Measurements from ENCODE around the gene DYNLT4.

Gene DYNLT4

GRCh38 chr1:44757420-44757819 lies 49.7 kb downstream of the DYNLT4 start:
- no peak for DNase-seq (ENCODE audit: low read depth, low spot score)

All from activated naive CD8-positive, alpha-beta T cell treated with anti-CD3 and anti-CD28 coated beads, Interleukin-2, amount 50 U/mL, for 16 hours (primary cell).